ENCODE data around the gene CATSPER2.
"Not testable (repeated sequence)": the region's sequence is repeated elsewhere in the genome, so short reads cannot be mapped to it uniquely, and the experiment has no call there.

Gene CATSPER2

GRCh38 chr15:43593328-43594190, 55.1 kb downstream of the CATSPER2 start, which contains the start of gene CKMT1B:
CKMT1B (plus strand) TSS chr15:43594027; CDS start chr15:43594219, 192 bp downstream.
- not testable (repeated sequence) for TF ChIP-seq RAD21, YY1, ZBTB7A (IDR thresholded peaks at IDR 0.05; ENCODE audit: low read depth)

GRCh38 chr15:43589778-43590466, 58.7 kb downstream of the CATSPER2 start, which contains the start of gene PPIP5K1:
PPIP5K1 (minus strand) TSS chr15:43590208; CDS start chr15:43584504, 5,704 bp downstream.
- not testable (repeated sequence) for TF ChIP-seq NFIC (IDR thresholded peaks at IDR 0.05); MAX (IDR thresholded peaks at IDR 0.05); CREB1 (IDR thresholded peaks at IDR 0.05; ENCODE audit: low read depth)
